Lower lobe of right lung (tissue), 2 donors: ENCODE results near the gene DSG3. TPM values are rescaled to one million over a fixed set of nuclear protein-coding genes. Genes with fewer than 3 reads are reported as not detected.
"Not testable (repeated sequence)": the region's sequence is repeated elsewhere in the genome, so short reads cannot be mapped to it uniquely, and the experiment has no call there.

Experiments used
- ATAC-seq, 2 donors: fragments of 200-7000 bp; cut with Tn5 transposase; one replicate each; pipeline ENCODE4 v1.9.1; 2020 to 2022; ENCODE audit warnings: mild to moderate bottlenecking in 2 of 2, moderate library complexity in 2 of 2
- DNase-seq: peaks from one replicate; pipeline ENCODE4 v3.0.0-alpha.2; 2020
- H3K27ac ChIP-seq: fragments of 200-600 bp; one replicate; pipeline ENCODE4 v1.8.0; 2022
- H3K27me3 ChIP-seq: fragments of 200-600 bp; one replicate; pipeline ENCODE4 v1.8.0; 2022; ENCODE audit warnings: low read depth
- H3K36me3 ChIP-seq: fragments of 200-600 bp; one replicate; pipeline ENCODE4 v1.8.0; 2022; ENCODE audit warnings: mild to moderate bottlenecking
- H3K4me1 ChIP-seq: fragments of 200-600 bp; one replicate; pipeline ENCODE4 v1.8.0; 2022
- H3K4me3 ChIP-seq: fragments of 200-600 bp; one replicate; pipeline ENCODE4 v1.8.0; 2022; ENCODE audit warnings: mild to moderate bottlenecking
- H3K9me3 ChIP-seq: fragments of 200-600 bp; one replicate; pipeline ENCODE4 v1.8.0; 2022
- CTCF ChIP-seq: fragments of 200-600 bp; IDR thresholded peaks from one replicate; pipeline ENCODE4 v1.8.0; 2022; ENCODE audit warnings: antibody characterized with exemption, mild to moderate bottlenecking
- intact Hi-C: fragments of 100-400 bp; cut with DNase I; formaldehyde crosslinking; loops from one replicate; pipeline ENCODE4 v1.11.0; 2022
- total RNA-seq: library from RNA; stranded (reverse); fragmentation: NEBNext Ultra II Directional; extraction: Animal tissue kit (Norgen Biotek cat#: 25700); gene quantifications from one replicate; pipeline ENCODE4 v1.2.1, GENCODE V29; 2021
- donor health status: DM: no; HTN: yes; CAD: no; lungs with severe emphysema.

The DSG3 gene
- total RNA-seq, 1 donor from 2014 or later, result not detected

- ATAC-seq, result no peak
- Histone ChIP-seq H3K36me3 (no peaks in the 10 kb centered on the region), H3K4me1 (no peaks in the 10 kb centered on the region), H3K4me3 (no peak overlapping the region), H3K9me3 (no peaks in the 10 kb centered on the region), H3K27me3 (peaks cover 21% of the 10 kb centered on the region), H3K27ac (no peak overlapping the region)
- intact Hi-C loops, result no loop called here
- no peak for TF ChIP-seq CTCF
- DNase-seq, result no peak
These were observed 57.1 kb downstream of the DSG3 start for GRCh38 chr18:31504455-31505147.

GRCh38 chr18:31505156-31505555 lies 57.6 kb downstream of the DSG3 start:
- H3K27ac ChIP-seq, result no peak overlapping the region
- TF ChIP-seq CTCF, result no peak
- DNase-seq (no peak), ATAC-seq (no peak)
- H3K4me1 ChIP-seq, result no peaks in the 10 kb centered on the region
- intact Hi-C loops, result no loop called here
- peaks cover 16% of the 10 kb centered on the region for H3K27me3 ChIP-seq
- H3K36me3 ChIP-seq, result no peaks in the 10 kb centered on the region
- H3K9me3 ChIP-seq, result no peaks in the 10 kb centered on the region
- H3K4me3 ChIP-seq, result no peak overlapping the region

GRCh38 chr18:31506024-31506742 lies 58.6 kb downstream of the DSG3 start:
- ATAC-seq (no peak), DNase-seq (no peak)
- no peak overlapping the region for H3K27ac ChIP-seq
- no peak overlapping the region for H3K4me3 ChIP-seq
- no peaks in the 10 kb centered on the region for H3K4me1 ChIP-seq
- no peak for TF ChIP-seq CTCF
- H3K36me3 ChIP-seq, result no peaks in the 10 kb centered on the region
- intact Hi-C loops, result no loop called here
- H3K9me3 ChIP-seq, result no peaks in the 10 kb centered on the region
- peaks cover 9% of the 10 kb centered on the region for H3K27me3 ChIP-seq

GRCh38 chr18:31507124-31507523 lies 59.6 kb downstream of the DSG3 start:
- H3K27me3 ChIP-seq, ATAC-seq, DNase-seq, intact Hi-C loops, H3K4me1 ChIP-seq, H3K27ac ChIP-seq, H3K9me3 ChIP-seq, H3K36me3 ChIP-seq, H3K4me3 ChIP-seq: not testable (repeated sequence)

GRCh38 chr18:31508781-31509180 lies 61.2 kb downstream of the DSG3 start:
- DNase-seq, result no peak
- no peaks in the 10 kb centered on the region for H3K4me1 ChIP-seq
- intact Hi-C loops, result no loop called here
- no peak for TF ChIP-seq CTCF
- no peak overlapping the region for H3K27ac ChIP-seq
- no peaks in the 10 kb centered on the region for H3K9me3 ChIP-seq
- ATAC-seq, result no peak
- H3K27me3 ChIP-seq, result no peaks in the 10 kb centered on the region
- no peaks in the 10 kb centered on the region for H3K36me3 ChIP-seq
- no peak overlapping the region for H3K4me3 ChIP-seq

- DNase-seq (no peak), ATAC-seq (no peak)
- Histone ChIP-seq H3K4me3 (no peak overlapping the region), H3K4me1 (no peaks in the 10 kb centered on the region), H3K27ac (no peak overlapping the region), H3K27me3 (no peaks in the 10 kb centered on the region), H3K36me3 (no peaks in the 10 kb centered on the region), H3K9me3 (no peaks in the 10 kb centered on the region)
- intact Hi-C loops, result no loop called here
- no peak for TF ChIP-seq CTCF
These were observed 62.0 kb downstream of the DSG3 start for GRCh38 chr18:31509571-31509970.
